Endothelial cell of umbilical vein (primary cell): Measurements from ENCODE around the gene KRTAP5-2. TPM values are rescaled to one million over a fixed set of nuclear protein-coding genes. Genes with fewer than 3 reads are reported as not detected.
"Not testable (repeated sequence)": the region's sequence is repeated elsewhere in the genome, so short reads cannot be mapped to it uniquely, and the experiment has no call there.

Experiments
- Bru-seq: library from RNA; stranded (reverse); fragments of 400-500 nt; gene quantifications from one replicate; lab custom pipeline; 2021; lab: Mats Ljungman, UMichigan
- BruChase-seq, 2 experiments: library from RNA; stranded (reverse); fragments of 400-500 nt; gene quantifications; one replicate each; lab custom pipeline; 2021; lab: Mats Ljungman, UMichigan
- BruUV-seq: library from RNA; stranded (reverse); fragments of 400-500 nt; replicated peaks from 2 replicates; lab custom pipeline; 2021; lab: Mats Ljungman, UMichigan
- CTCF ChIA-PET: fragments of 300-600, 350-600 bp; sonication (Branson Sonifier 250); formaldehyde crosslinking; loops from one replicate; lab custom pipeline; 2021; ENCODE audit warnings: antibody characterized with exemption, inconsistent platforms; lab: Charles Lee
- POLR2A ChIA-PET: fragments of 300-600, 350-600 bp; sonication (Branson Sonifier 250); formaldehyde crosslinking; loops from one replicate; lab custom pipeline; 2021; ENCODE audit warnings: antibody characterized with exemption, inconsistent platforms; lab: Charles Lee
- DNase-seq: peaks from one replicate; pipeline ENCODE4 v3.0.0-alpha.2; 2011; ENCODE audit warnings: low read depth, low spot score
- FAIRE-seq: peaks from 2 replicates; lab custom pipeline; 2011; peaks lifted over from hg19 to GRCh38; lab: Jason Lieb, UNC
- H2AFZ ChIP-seq: 2 replicates; pipeline ENCODE4 v1.6.0; 2012; ENCODE audit warnings: low read depth, low read length, control low read depth, inconsistent platforms
- H3K27ac ChIP-seq: 2 replicates; pipeline ENCODE4 v1.5.1; 2011; ENCODE audit warnings: low read depth, mild to moderate bottlenecking, control low read depth, low read length, moderate library complexity; ENCODE audit not compliant: insufficient read depth
- H3K27me3 ChIP-seq, 2 experiments: 2 replicates each; pipeline versions ENCODE4 v1.6.0 to v1.6.1; 2011; ENCODE audit warnings: low read length in 2 of 2, mixed read lengths in 1 of 2; ENCODE audit not compliant: control insufficient read depth in 2 of 2, insufficient read depth in 2 of 2
- H3K36me3 ChIP-seq, 2 experiments: 2 replicates in 1 of 2; 3 replicates in 1 of 2; pipeline ENCODE4 v1.5.1; 2011; ENCODE audit warnings: low read length in 2 of 2, mild to moderate bottlenecking in 1 of 2, moderate library complexity in 1 of 2; ENCODE audit not compliant: control insufficient read depth in 2 of 2, insufficient read depth in 2 of 2; ENCODE audit errors: extremely low read depth in 1 of 2
- H3K4me1 ChIP-seq: 3 replicates; pipeline ENCODE4 v1.5.1; 2011; ENCODE audit warnings: mild to moderate bottlenecking, low read length; ENCODE audit not compliant: control insufficient read depth, insufficient read depth; ENCODE audit errors: extremely low read depth
- H3K4me2 ChIP-seq: 2 replicates; pipeline ENCODE4 v1.6.1; 2011; ENCODE audit warnings: low read length, control low read depth, mixed read lengths; ENCODE audit not compliant: insufficient read depth
- H3K4me3 ChIP-seq, 3 experiments: fragments of 200-600 bp in 1 of 3; sonication (generic), shearing (Covaris generic) in 1 of 3; replicated peaks in 1 of 3; 2 replicates each; pipeline ENCODE4 v1.5.1; 2011 to 2016; ENCODE audit warnings: control low read depth in 3 of 3, low read length in 3 of 3, mild to moderate bottlenecking in 2 of 3, inconsistent platforms in 1 of 3, low read depth in 1 of 3, moderate library complexity in 1 of 3; ENCODE audit not compliant: insufficient read depth in 1 of 3
- H3K79me2 ChIP-seq: 2 replicates; pipeline ENCODE4 v1.6.0; 2012; ENCODE audit warnings: low read length, inconsistent platforms; ENCODE audit not compliant: control insufficient read depth, insufficient read depth
- H3K9ac ChIP-seq: replicated peaks from 2 replicates; pipeline ENCODE3; 2011; ENCODE audit warnings: low read length, control low read depth; ENCODE audit not compliant: insufficient read depth; ENCODE audit errors: extremely low read depth
- H3K9me1 ChIP-seq: replicated peaks from 3 replicates; pipeline ENCODE4 v1.6.0; 2011; ENCODE audit warnings: mild to moderate bottlenecking, low read length; ENCODE audit not compliant: control insufficient read depth, insufficient read depth; ENCODE audit errors: extremely low read depth
- H3K9me3 ChIP-seq: replicated peaks from 2 replicates; pipeline ENCODE4 v1.5.1; 2012; ENCODE audit warnings: low read length, inconsistent platforms; ENCODE audit not compliant: control insufficient read depth, insufficient read depth
- H4K20me1 ChIP-seq: replicated peaks from 2 replicates; pipeline ENCODE3; 2011; ENCODE audit warnings: mild to moderate bottlenecking, low read length; ENCODE audit not compliant: control insufficient read depth, insufficient read depth; ENCODE audit errors: extremely low read depth
- CTCF ChIP-seq, 2 donors: IDR thresholded peaks; 1 replicate in 1 of 2; 2 replicates in 1 of 2; pipeline ENCODE4 v1.5.1; 2011; ENCODE audit warnings: low read length in 2 of 2, mild to moderate bottlenecking in 2 of 2, moderate library complexity in 2 of 2, control low read depth in 1 of 2, inconsistent platforms in 1 of 2, low read depth in 1 of 2; ENCODE audit not compliant: insufficient read depth in 1 of 2; ENCODE audit errors: extremely low read depth in 1 of 2
- EZH2 ChIP-seq: IDR thresholded peaks from 2 replicates; pipeline ENCODE4 v1.6.1; 2012; ENCODE audit warnings: borderline replicate concordance, low read depth, mild to moderate bottlenecking, moderate library complexity, low read length, inconsistent platforms; ENCODE audit not compliant: severe bottlenecking
- FOS ChIP-seq: IDR thresholded peaks from 2 replicates; pipeline ENCODE4 v1.6.1; 2011; ENCODE audit warnings: mild to moderate bottlenecking, low read length, moderate library complexity, borderline replicate concordance; ENCODE audit not compliant: insufficient read depth
- GATA2 ChIP-seq: IDR thresholded peaks from 2 replicates; pipeline ENCODE4 v1.7.0; 2011; ENCODE audit warnings: low read depth, mild to moderate bottlenecking, moderate library complexity, mixed read lengths, low read length; ENCODE audit not compliant: insufficient read length, insufficient read depth
- JUN ChIP-seq: IDR thresholded peaks from 2 replicates; pipeline ENCODE4 v1.6.1; 2011; ENCODE audit warnings: borderline replicate concordance, low read depth; ENCODE audit not compliant: insufficient read length, insufficient read depth
- MAX ChIP-seq: IDR thresholded peaks from 2 replicates; pipeline ENCODE4 v1.6.1; 2011; ENCODE audit not compliant: insufficient read depth, insufficient read length
- POLR2AphosphoS5 ChIP-seq: IDR thresholded peaks from 2 replicates; pipeline ENCODE4 v1.6.1; 2012; ENCODE audit warnings: low read depth, mild to moderate bottlenecking, control low read depth, low read length, moderate library complexity; ENCODE audit not compliant: insufficient read depth
- dilution Hi-C: fragments of 300-500 bp; cut with MboI; formaldehyde crosslinking; loops from one replicate; pipeline ENCODE4 v1.15.0; 2019; ENCODE audit warnings: low sequenced_read_pairs; ENCODE audit not compliant: extremely low pct_ligation_motif_present
- intact Hi-C: fragments of 100-400 bp; cut with micrococcal nuclease; formaldehyde crosslinking; loops from one replicate; pipeline ENCODE4 v1.10.0; 2022
- long read RNA-seq: library from polyadenylated mRNA; stranded (forward); transcript quantifications from one replicate; pipeline ENCODE4 v2.0.0, GENCODE V29; 2021
- polyA minus RNA-seq, 3 experiments: library from RNA; depleted of rRNA, polyadenylated mRNA; stranded (reverse); fragments of >200 nt; gene quantifications; 1 replicate in 1 of 3; 2 replicates in 2 of 3; pipeline ENCODE4 v1.2.3, GENCODE V29; 2011
- polyA plus RNA-seq, 4 experiments: library from polyadenylated mRNA; depleted of rRNA in 3 of 4; stranded (reverse) in 3 of 4; unstranded in 1 of 4; fragments of >200 nt; gene quantifications; 2 replicates each; pipeline versions ENCODE4 v1.2.1 to v1.2.3, GENCODE V29; 2011 to 2012; ENCODE audit warnings: missing spikeins in 1 of 4
- total RNA-seq: library from RNA; stranded (reverse); gene quantifications from 2 replicates; pipeline ENCODE4 v1.2.3, GENCODE V29; 2021

Gene KRTAP5-2
- total RNA-seq (not detected in 2 replicates), polyA plus RNA-seq (not detected in 2 replicates), polyA minus RNA-seq (not detected in 2 replicates), Bru-seq, nascent RNA (not detected), BruChase-seq, experiment 1, labeled RNA remaining after a 6-hour chase (not detected), BruChase-seq, experiment 2, labeled RNA remaining after a 2-hour chase (not detected)
- not detected in 2 replicates for polyA plus RNA-seq (2011; cell fraction: cytosol; rRNA removed)
- polyA plus RNA-seq (2011; cell fraction: nucleus; rRNA removed), result not detected in 2 replicates
- not detected in 2 replicates for polyA plus RNA-seq (2012)
- not detected for polyA minus RNA-seq (2011; cell fraction: cytosol; rRNA and poly(A)+ RNA removed)
- polyA minus RNA-seq (2011; cell fraction: nucleus; rRNA and poly(A)+ RNA removed), result not detected in 2 replicates
- long read RNA-seq, result 0 reads

- TF ChIP-seq CTCF (IDR thresholded peaks at IDR 0.05; ENCODE audit: extremely low read depth in 1 of 2, insufficient read depth in 1 of 2, low read depth in 1 of 2, low read length in 2 of 2) (no peak), GATA2 (no peak), JUN (no peak), EZH2 (no peak), MAX (no peak), POLR2AphosphoS5 (no peak), FOS (no peak)
- FAIRE-seq, result no peak
- Histone ChIP-seq H3K4me2 (no peak within 1 kb of the TSS), H3K9me1 (no peaks in the 10 kb centered on the region), H4K20me1 (no peaks in the 10 kb centered on the region), H3K79me2 (no peaks in the 10 kb centered on the region), H3K9me3 (no peaks in the 10 kb centered on the region), H3K27ac (no peak within 1 kb of the TSS), H2AFZ (no peak within 1 kb of the TSS), H3K9ac (no peak within 1 kb of the TSS), H3K4me1 (no peaks in the 10 kb centered on the region), H3K4me3 (no peak within 1 kb of the TSS), H3K36me3 (no peaks in the 10 kb centered on the region), H3K27me3 (peaks cover 4 to 5% of the 10 kb centered on the region in 2 experiments)
- DNase-seq, result no peak
- dilution Hi-C loops (no loop called here), intact Hi-C loops (no loop called here)
- ChIA-PET POLR2A (no interaction called here), CTCF (interaction anchor here (5.4 kb wide), 1 partner anchor 23 kb away, joined by 55 read pairs; no protein-coding TSS in a partner anchor)
- BruUV-seq, result no TSS peak
Measured at GRCh38 chr11:1597994-1598380, at the start of gene KRTAP5-2. TSS of gene KRTAP5-2 (minus strand) at chr11:1598294. CDS start at chr11:1598250, 44 bp downstream.

GRCh38 chr11:1646540-1646939, 48.4 kb upstream of the KRTAP5-2 start:
- H3K4me1 ChIP-seq, H3K36me3 ChIP-seq, FAIRE-seq, H3K9me3 ChIP-seq, H4K20me1 ChIP-seq, H3K27ac ChIP-seq, H3K4me2 ChIP-seq, H3K9ac ChIP-seq, POLR2A ChIA-PET, intact Hi-C loops, H3K4me3 ChIP-seq, H3K27me3 ChIP-seq, DNase-seq, H2AFZ ChIP-seq, H3K9me1 ChIP-seq, dilution Hi-C loops, BruUV-seq, H3K79me2 ChIP-seq: not testable (repeated sequence)
- CTCF ChIA-PET, result interaction anchor here (0.7 to 1.6 kb wide), 7 partner anchors 8 to 354 kb away, joined by 3 to 4 read pairs (median 3); no protein-coding TSS in a partner anchor
